ENCODE measurements around the gene ANKRD28. TPM values are rescaled to one million over a fixed set of nuclear protein-coding genes. Genes with fewer than 3 reads are reported as not detected.

The ANKRD28 gene
- total RNA-seq, 1 donor from 2014 or later: 50.3 TPM

GRCh38 chr3:15801298-15801697, 3.5 kb upstream of the ANKRD28 start:
- Histone ChIP-seq H3K4me1 (peaks cover 40% of the 10 kb centered on the region), H3K27me3 (no peaks in the 10 kb centered on the region), H3K4me3 (no peak overlapping the region), H3K27ac (no peak overlapping the region), H3K9me3 (no peaks in the 10 kb centered on the region), H3K36me3 (no peaks in the 10 kb centered on the region)
- intact Hi-C loops (cut with DNase I): no loop called here
- TF ChIP-seq CTCF (IDR thresholded peaks at IDR 0.05): no peak
- ATAC-seq: no peak
- DNase-seq: no peak

- H3K9me3 ChIP-seq: no peaks in the 10 kb centered on the region
- H3K27ac ChIP-seq: peak overlapping the region; percentile 44
- H3K4me1 ChIP-seq: peaks cover 35% of the 10 kb centered on the region
- intact Hi-C loops (cut with DNase I): no loop called here
- H3K27me3 ChIP-seq: no peaks in the 10 kb centered on the region
- no peak for ATAC-seq
- no peak for TF ChIP-seq CTCF (IDR thresholded peaks at IDR 0.05)
- no peak overlapping the region for H3K4me3 ChIP-seq
- no peaks in the 10 kb centered on the region for H3K36me3 ChIP-seq
- DNase-seq: no peak
Measured at GRCh38 chr3:15800780-15801179, 3.0 kb upstream of the ANKRD28 start.

GRCh38 chr3:15800327-15800726, 2.5 kb upstream of the ANKRD28 start:
- H3K27ac ChIP-seq: peak overlapping the region; percentile 44
- no peak overlapping the region for H3K4me3 ChIP-seq
- no peaks in the 10 kb centered on the region for H3K27me3 ChIP-seq
- no peak for TF ChIP-seq CTCF (IDR thresholded peaks at IDR 0.05)
- H3K4me1 ChIP-seq: peaks cover 31% of the 10 kb centered on the region
- intact Hi-C loops (cut with DNase I): no loop called here
- no peaks in the 10 kb centered on the region for H3K9me3 ChIP-seq
- peak; percentile 7 for ATAC-seq
- H3K36me3 ChIP-seq: no peaks in the 10 kb centered on the region
- DNase-seq: no peak

- DNase-seq: no peak
- intact Hi-C loops (cut with DNase I): no loop called here
- Histone ChIP-seq H3K9me3 (no peaks in the 10 kb centered on the region), H3K4me1 (peaks cover 29% of the 10 kb centered on the region), H3K27ac (no peak overlapping the region), H3K36me3 (no peaks in the 10 kb centered on the region), H3K4me3 (peak overlapping the region; percentile 49), H3K27me3 (no peaks in the 10 kb centered on the region)
- no peak for TF ChIP-seq CTCF (IDR thresholded peaks at IDR 0.05)
- no peak for ATAC-seq
Measured at GRCh38 chr3:15798533-15799245, 910 bp upstream of the ANKRD28 start.

GRCh38 chr3:15796771-15797641, 773 bp downstream of the ANKRD28 start:
- no peak for DNase-seq
- H3K9me3 ChIP-seq: no peaks in the 10 kb centered on the region
- no peak for TF ChIP-seq CTCF (IDR thresholded peaks at IDR 0.05)
- ATAC-seq: peak; percentile 13
- H3K4me1 ChIP-seq: peaks cover 28% of the 10 kb centered on the region
- H3K4me3 ChIP-seq: peak overlapping the region; percentile 49
- H3K27ac ChIP-seq: peak overlapping the region; percentile 80
- H3K36me3 ChIP-seq: no peaks in the 10 kb centered on the region
- intact Hi-C loops (cut with DNase I): no loop called here
- no peaks in the 10 kb centered on the region for H3K27me3 ChIP-seq
